Left hindlimb (tissue), 1 donor: ENCODE results near the gene GRB2.
"Not testable (repeated sequence)": the region's sequence is repeated elsewhere in the genome, so short reads cannot be mapped to it uniquely, and the experiment has no call there.

Experiments
- DNase-seq: peaks from one replicate; pipeline ENCODE4 v3.0.0-alpha.2; 2018

The GRB2 gene

GRCh38 chr17:75315541-75316243 is 89.8 kb downstream of the GRB2 start:
- DNase-seq = no peak

- DNase-seq = no peak
Observed at GRCh38 chr17:75313941-75314551, 91.4 kb downstream of the GRB2 start.

GRCh38 chr17:75308732-75309629 is 96.5 kb downstream of the GRB2 start:
- DNase-seq = no peak

- DNase-seq = no peak
Observed at GRCh38 chr17:75307957-75308731, 97.3 kb downstream of the GRB2 start.

- DNase-seq = no peak
Observed at GRCh38 chr17:75301502-75302206, 103.8 kb downstream of the GRB2 start.

GRCh38 chr17:75301049-75301448 is 104.4 kb downstream of the GRB2 start:
- DNase-seq = no peak

GRCh38 chr17:75300280-75300679 is 105.2 kb downstream of the GRB2 start:
- no peak for DNase-seq

- DNase-seq = no peak
Observed at GRCh38 chr17:75295201-75296158, 110.0 kb downstream of the GRB2 start.

- not testable (repeated sequence) for DNase-seq
Observed at GRCh38 chr17:75292810-75293448, 112.5 kb downstream of the GRB2 start.

- no peak for DNase-seq
Observed at GRCh38 chr17:75289832-75290337, 115.6 kb downstream of the GRB2 start.

GRCh38 chr17:75289115-75289831 is 116.2 kb downstream of the GRB2 start, which contains the start of gene SLC25A19:
Gene SLC25A19, minus strand, starts transcription at chr17:75289433. Its CDS starts 2,669 bp downstream, at chr17:75286764.
- peak; percentile 98 for DNase-seq

- DNase-seq = peak; percentile 43
Observed at GRCh38 chr17:75288770-75289114, 116.7 kb downstream of the GRB2 start.

- no peak for DNase-seq
Observed at GRCh38 chr17:75288359-75288758, 117.1 kb downstream of the GRB2 start.

- no peak for DNase-seq
Observed at GRCh38 chr17:75287221-75287620, 118.3 kb downstream of the GRB2 start.

GRCh38 chr17:75285123-75285522 is 120.4 kb downstream of the GRB2 start:
- DNase-seq = no peak

- DNase-seq = not testable (repeated sequence)
Observed at GRCh38 chr17:75280189-75280588, 125.3 kb downstream of the GRB2 start.

GRCh38 chr17:75277664-75278071 is 127.8 kb downstream of the GRB2 start:
- DNase-seq = no peak

GRCh38 chr17:75273977-75274708 is 131.3 kb downstream of the GRB2 start:
- DNase-seq = no peak

- no peak for DNase-seq
Observed at GRCh38 chr17:75272848-75273184, 132.7 kb downstream of the GRB2 start.
